SH-SY5Y (cell line): ENCODE results near the gene MACROH2A2.

ENCODE experiments used
- GATA2 ChIP-seq: IDR thresholded peaks from 2 replicates; pipeline ENCODE4 v1.6.1; 2011; ENCODE audit warnings: mild to moderate bottlenecking, low read depth, low read length
- GATA3 ChIP-seq: IDR thresholded peaks from 2 replicates; pipeline ENCODE4 v1.6.1; 2011; ENCODE audit warnings: low read depth, mild to moderate bottlenecking, low read length, moderate library complexity

- TF ChIP-seq GATA2 (no peak), GATA3 (no peak)
These were observed 4.5 kb upstream of the MACROH2A2 start for GRCh38 chr10:70048030-70048723.
